ENCODE data around the gene CAPN15. TPM values are rescaled to one million over a fixed set of nuclear protein-coding genes. Genes with fewer than 3 reads are reported as not detected.

The CAPN15 gene
- total RNA-seq, 1 donor from 2014 or later: 9.9 TPM

DNA sequence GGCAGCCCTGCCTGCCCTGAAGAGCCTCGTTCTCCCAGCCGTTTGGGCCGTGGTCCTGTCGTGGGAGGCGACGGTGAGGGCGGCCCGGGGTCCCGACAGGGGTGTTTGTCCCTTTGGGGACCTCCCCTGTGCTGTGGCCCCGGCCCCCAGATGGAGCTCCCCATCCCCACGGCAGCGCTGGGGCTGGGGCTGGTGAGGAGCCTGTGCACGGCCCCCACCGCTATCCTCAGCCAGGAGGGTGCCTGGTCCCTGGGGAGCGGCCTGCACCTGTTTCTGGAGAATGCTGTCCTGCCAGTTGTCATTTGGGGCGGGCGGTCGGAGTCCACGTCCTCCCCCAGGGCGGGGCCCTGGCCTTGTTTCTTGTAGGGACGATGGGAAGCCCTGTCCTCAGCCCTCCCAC lies 6.6 kb downstream of the CAPN15 start:
- Histone ChIP-seq H3K9ac (ENCODE audit: low read depth in 1 of 3, low read length in 3 of 3) (peak overlapping the region; percentile 71 to 76 (median 73)), H3K4me3 (ENCODE audit: low read length in 3 of 3) (peak overlapping the region; percentile 40 to 65 (median 45)), H3K36me3 (ENCODE audit: control insufficient read depth in 3 of 3, insufficient read depth in 3 of 3, low read length in 3 of 3) (peaks cover 3 to 14% (median 4%) of the 10 kb centered on the region in 3 donors), H3K27ac (ENCODE audit: low read depth, low read length) (peak overlapping the region; percentile 95), H3K4me1 (ENCODE audit: control insufficient read depth in 3 of 3, insufficient read depth in 3 of 3, low read length in 3 of 3) (peaks cover 40 to 56% (median 50%) of the 10 kb centered on the region in 3 donors), H3K9me3 (ENCODE audit: control insufficient read depth in 3 of 3, low read length in 3 of 3) (no peaks in the 10 kb centered on the region), H3K27me3 (ENCODE audit: control insufficient read depth in 3 of 3, insufficient read depth in 3 of 3, low read length in 3 of 3) (no peaks in the 10 kb centered on the region)

DNA sequence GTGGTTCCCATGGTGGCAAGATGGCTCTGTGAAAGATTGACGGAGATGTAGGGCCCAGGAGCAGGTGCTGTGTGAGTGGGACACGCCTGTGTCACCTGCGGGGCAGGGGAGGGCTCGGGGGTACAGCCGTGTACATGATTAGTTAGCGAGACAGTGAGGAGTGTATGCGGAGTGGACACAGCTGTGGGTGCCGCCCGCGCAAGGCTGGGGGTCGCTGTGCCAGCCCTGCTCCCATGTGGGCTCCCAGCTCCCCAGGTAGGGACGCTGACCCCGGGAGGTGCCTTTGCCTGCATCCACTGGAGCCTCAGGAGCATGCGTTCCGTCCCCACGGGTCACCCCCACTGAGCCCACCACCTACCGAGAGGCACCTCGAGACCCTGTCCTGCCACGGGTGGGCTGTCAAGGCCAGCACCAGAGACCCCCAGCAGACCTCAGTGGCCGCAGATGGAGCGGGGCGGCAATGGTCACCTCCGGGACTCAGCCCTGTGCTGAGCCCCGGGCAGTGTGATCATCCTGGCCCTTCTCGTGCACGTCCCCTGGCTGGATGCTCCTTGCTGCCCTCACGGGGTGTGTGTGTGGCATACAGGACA lies 7.4 kb downstream of the CAPN15 start:
- H3K9ac ChIP-seq (ENCODE audit: low read depth in 1 of 3, low read length in 3 of 3): peak overlapping the region; percentile 71 to 76 (median 73)
- H3K27ac ChIP-seq (ENCODE audit: low read depth, low read length): peak overlapping the region; percentile 95
- peak overlapping the region; percentile 38 to 65 (median 63) for H3K4me3 ChIP-seq (ENCODE audit: low read length in 3 of 3)
- peaks cover 31 to 48% (median 42%) of the 10 kb centered on the region in 3 donors for H3K4me1 ChIP-seq (ENCODE audit: control insufficient read depth in 3 of 3, insufficient read depth in 3 of 3, low read length in 3 of 3)
- H3K36me3 ChIP-seq (ENCODE audit: control insufficient read depth in 3 of 3, insufficient read depth in 3 of 3, low read length in 3 of 3): peaks cover 2 to 11% (median 3%) of the 10 kb centered on the region in 3 donors
- no peaks in the 10 kb centered on the region for H3K9me3 ChIP-seq (ENCODE audit: control insufficient read depth in 3 of 3, low read length in 3 of 3)
- H3K27me3 ChIP-seq (ENCODE audit: control insufficient read depth in 3 of 3, insufficient read depth in 3 of 3, low read length in 3 of 3): no peaks in the 10 kb centered on the region

DNA sequence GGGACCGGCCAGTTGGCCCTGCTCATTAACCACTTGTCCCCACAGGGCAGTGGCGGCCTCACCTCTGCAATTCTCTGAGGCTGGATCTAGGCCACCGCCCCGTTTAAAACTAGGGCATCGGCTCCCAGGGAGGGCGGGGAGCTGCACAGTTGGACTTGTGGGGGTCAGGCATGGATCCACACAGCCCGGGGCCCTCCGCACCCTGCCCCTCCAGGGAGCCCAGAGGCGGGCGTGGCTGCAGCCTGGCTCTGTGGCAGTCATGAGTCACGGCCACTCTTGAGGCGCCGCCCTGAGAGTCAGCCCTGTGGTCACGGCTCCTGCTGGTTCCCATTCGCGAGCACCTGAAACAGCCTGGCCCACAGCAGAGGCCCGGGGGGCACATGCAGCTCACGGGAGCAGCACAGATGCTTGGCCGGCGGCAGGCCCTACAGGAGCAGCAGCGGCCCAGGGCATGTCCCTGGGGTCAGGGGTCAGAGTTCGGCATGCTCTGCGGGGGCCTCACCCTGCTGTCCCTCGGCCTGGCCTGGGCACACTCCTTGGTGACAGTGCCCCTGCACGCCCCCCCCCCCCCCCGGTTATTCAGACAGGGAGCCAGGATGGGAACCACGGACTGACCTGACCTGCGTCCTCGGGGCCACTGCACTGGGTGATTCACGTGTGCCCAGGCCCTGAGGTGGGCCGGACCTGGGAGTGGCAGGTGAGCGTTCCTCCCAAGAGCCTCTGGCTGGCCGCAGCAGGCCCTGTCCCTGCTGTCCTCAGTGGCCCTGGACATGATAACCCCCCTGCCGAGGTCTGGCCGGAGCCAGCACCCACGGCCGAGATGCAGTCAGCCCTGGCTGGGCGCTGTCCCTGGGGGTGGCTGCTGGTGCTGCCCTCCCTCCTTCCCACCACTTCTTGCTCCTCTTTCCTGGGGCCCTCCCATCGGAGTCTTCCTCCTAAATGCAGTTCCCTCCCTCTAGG lies 8.2 kb downstream of the CAPN15 start:
- Histone ChIP-seq H3K9me3 (ENCODE audit: control insufficient read depth in 3 of 3, low read length in 3 of 3) (no peaks in the 10 kb centered on the region), H3K4me1 (ENCODE audit: control insufficient read depth in 3 of 3, insufficient read depth in 3 of 3, low read length in 3 of 3) (peaks cover 34 to 45% (median 39%) of the 10 kb centered on the region in 3 donors), H3K27me3 (ENCODE audit: control insufficient read depth in 3 of 3, insufficient read depth in 3 of 3, low read length in 3 of 3) (no peaks in the 10 kb centered on the region), H3K4me3 (ENCODE audit: low read length in 3 of 3) (peak overlapping the region in 2 of 3 donors; percentile 29 to 65), H3K9ac (ENCODE audit: low read depth in 1 of 3, low read length in 3 of 3) (peak overlapping the region; percentile 40 to 76 (median 73)), H3K36me3 (ENCODE audit: control insufficient read depth in 3 of 3, insufficient read depth in 3 of 3, low read length in 3 of 3) (peaks cover 1 to 10% (median 3%) of the 10 kb centered on the region in 3 donors), H3K27ac (ENCODE audit: low read depth, low read length) (peak overlapping the region; percentile 95)

DNA sequence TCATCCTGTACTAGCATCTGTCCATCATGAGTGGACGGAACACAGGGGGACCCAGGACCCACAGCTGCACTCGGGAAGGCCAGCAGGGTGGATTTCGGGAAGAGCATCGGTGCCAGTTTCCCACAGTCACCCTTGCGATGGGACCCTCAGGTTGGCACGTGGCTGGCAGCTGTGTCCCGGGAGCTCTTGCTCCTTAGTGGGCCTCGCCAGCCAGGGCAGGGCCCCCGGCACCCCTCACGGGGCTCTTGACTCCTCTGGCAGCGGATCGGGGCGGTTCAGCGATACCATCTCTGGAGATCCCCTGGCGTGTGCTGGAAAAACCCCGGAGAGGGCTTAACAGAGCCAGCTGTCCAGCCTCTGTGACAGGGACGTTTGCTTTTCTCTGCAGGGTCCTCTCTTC lies 9.2 kb downstream of the CAPN15 start:
- peak overlapping the region; percentile 95 for H3K27ac ChIP-seq (ENCODE audit: low read depth, low read length)
- H3K4me1 ChIP-seq (ENCODE audit: control insufficient read depth in 3 of 3, insufficient read depth in 3 of 3, low read length in 3 of 3): peaks cover 38 to 49% (median 39%) of the 10 kb centered on the region in 3 donors

DNA sequence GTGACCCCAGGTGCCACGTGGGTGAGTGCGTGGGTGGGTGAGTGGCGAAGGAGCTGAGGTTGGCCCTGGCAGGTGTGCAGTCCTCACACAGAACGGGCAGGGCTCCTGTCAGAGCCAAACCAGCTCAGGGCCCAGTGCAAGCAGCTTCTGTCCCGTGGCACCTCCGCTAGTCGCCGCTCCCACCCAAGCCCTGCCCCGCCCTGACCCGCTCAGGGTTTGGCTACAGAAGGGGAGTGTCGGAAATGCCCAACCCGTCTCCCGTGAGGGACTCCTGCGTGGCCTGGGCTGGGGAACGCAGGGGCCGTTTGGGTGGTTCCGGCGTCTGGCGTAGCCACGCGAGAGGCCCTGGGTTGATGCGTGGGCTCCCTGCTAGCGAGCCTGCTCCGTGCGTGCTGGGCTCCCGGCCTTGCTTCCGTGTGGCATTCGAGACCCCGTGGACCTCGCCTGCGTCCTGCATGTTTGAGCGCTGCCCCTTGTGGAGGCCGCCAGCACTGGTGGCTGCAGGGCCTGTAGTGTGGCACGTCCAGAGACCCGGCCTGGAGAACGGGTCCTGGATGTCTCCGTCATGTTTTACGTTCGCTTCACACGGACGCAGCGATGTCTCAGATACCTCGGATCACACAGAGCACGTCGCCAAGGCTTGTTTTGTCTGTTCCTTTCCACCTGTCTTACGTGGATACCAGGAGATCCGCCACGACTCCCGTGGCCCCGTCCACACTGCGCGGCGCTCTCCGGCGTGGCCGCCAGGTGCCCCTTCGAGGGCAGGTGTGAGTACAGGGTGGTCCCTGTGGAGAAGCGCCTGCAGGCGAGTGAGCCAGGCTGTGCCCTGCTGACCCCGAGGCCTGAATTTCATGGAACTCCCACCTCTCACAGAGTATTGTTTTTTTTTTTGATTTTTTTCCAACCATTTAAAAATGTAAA lies 10.2 kb downstream of the CAPN15 start:
- no peaks in the 10 kb centered on the region for H3K27me3 ChIP-seq (ENCODE audit: control insufficient read depth in 3 of 3, insufficient read depth in 3 of 3, low read length in 3 of 3)
- H3K4me1 ChIP-seq (ENCODE audit: control insufficient read depth in 3 of 3, insufficient read depth in 3 of 3, low read length in 3 of 3): peaks cover 36 to 49% (median 38%) of the 10 kb centered on the region in 3 donors
- no peak overlapping the region for H3K4me3 ChIP-seq (ENCODE audit: low read length in 3 of 3)
- peak overlapping the region in 1 of 3 donors; percentile 33 for H3K9ac ChIP-seq (ENCODE audit: low read depth in 1 of 3, low read length in 3 of 3)
- no peaks in the 10 kb centered on the region for H3K9me3 ChIP-seq (ENCODE audit: control insufficient read depth in 3 of 3, low read length in 3 of 3)
- H3K36me3 ChIP-seq (ENCODE audit: control insufficient read depth in 3 of 3, insufficient read depth in 3 of 3, low read length in 3 of 3): peaks cover 3 to 10% (median 3%) of the 10 kb centered on the region in 3 donors
- peak overlapping the region; percentile 95 for H3K27ac ChIP-seq (ENCODE audit: low read depth, low read length)

More for the DNA sequence above, 9.2 kb downstream of the CAPN15 start:
- no peaks in the 10 kb centered on the region for H3K9me3 ChIP-seq (ENCODE audit: control insufficient read depth in 3 of 3, low read length in 3 of 3)
- peak overlapping the region in 1 of 3 donors; percentile 33 for H3K9ac ChIP-seq (ENCODE audit: low read depth in 1 of 3, low read length in 3 of 3)
- no peak overlapping the region for H3K4me3 ChIP-seq (ENCODE audit: low read length in 3 of 3)
- H3K36me3 ChIP-seq (ENCODE audit: control insufficient read depth in 3 of 3, insufficient read depth in 3 of 3, low read length in 3 of 3): peaks cover 3 to 10% (median 3%) of the 10 kb centered on the region in 3 donors
- H3K27me3 ChIP-seq (ENCODE audit: control insufficient read depth in 3 of 3, insufficient read depth in 3 of 3, low read length in 3 of 3): no peaks in the 10 kb centered on the region

DNA sequence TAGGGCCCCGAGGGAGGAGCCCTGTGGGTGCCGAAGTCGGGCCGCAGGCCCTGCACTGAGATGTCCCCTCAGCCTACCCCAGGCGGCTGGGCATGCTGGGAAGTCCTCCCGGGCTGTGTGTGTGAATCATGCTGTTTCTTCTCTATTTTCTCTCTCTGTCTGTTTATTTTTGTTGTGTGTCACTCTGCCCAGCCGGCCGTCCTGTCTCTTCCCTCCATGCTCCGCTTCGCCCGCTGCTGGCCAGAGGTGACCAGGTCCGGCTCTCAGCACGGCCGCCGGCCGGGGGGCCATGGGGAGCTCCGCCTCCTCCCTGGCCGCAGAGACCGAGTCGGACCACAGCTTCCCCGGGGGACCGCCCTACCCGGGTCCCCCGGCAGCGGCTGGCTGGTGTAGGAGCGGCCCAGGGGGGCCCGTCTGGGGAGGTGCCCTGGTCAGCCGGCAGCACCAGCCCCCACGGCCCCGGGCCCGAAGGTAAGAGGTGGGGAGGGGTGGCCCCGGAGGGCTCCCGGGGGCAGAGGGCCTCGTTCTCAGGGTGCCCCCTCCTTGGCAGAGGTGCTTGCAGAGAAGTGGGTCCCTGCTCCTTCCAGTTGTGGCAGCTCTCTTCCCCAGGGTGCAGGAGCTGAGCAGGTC lies 12.5 kb downstream of the CAPN15 start:
- peaks cover 17 to 29% (median 20%) of the 10 kb centered on the region in 3 donors for H3K4me1 ChIP-seq (ENCODE audit: control insufficient read depth in 3 of 3, insufficient read depth in 3 of 3, low read length in 3 of 3)
- no peaks in the 10 kb centered on the region for H3K27me3 ChIP-seq (ENCODE audit: control insufficient read depth in 3 of 3, insufficient read depth in 3 of 3, low read length in 3 of 3)
- H3K9me3 ChIP-seq (ENCODE audit: control insufficient read depth in 3 of 3, low read length in 3 of 3): no peaks in the 10 kb centered on the region
- H3K27ac ChIP-seq (ENCODE audit: low read depth, low read length): no peak overlapping the region
- H3K36me3 ChIP-seq (ENCODE audit: control insufficient read depth in 3 of 3, insufficient read depth in 3 of 3, low read length in 3 of 3): peaks cover 3 to 10% (median 3%) of the 10 kb centered on the region in 3 donors
- H3K4me3 ChIP-seq (ENCODE audit: low read length in 3 of 3): no peak overlapping the region
- no peak overlapping the region for H3K9ac ChIP-seq (ENCODE audit: low read depth in 1 of 3, low read length in 3 of 3)

DNA sequence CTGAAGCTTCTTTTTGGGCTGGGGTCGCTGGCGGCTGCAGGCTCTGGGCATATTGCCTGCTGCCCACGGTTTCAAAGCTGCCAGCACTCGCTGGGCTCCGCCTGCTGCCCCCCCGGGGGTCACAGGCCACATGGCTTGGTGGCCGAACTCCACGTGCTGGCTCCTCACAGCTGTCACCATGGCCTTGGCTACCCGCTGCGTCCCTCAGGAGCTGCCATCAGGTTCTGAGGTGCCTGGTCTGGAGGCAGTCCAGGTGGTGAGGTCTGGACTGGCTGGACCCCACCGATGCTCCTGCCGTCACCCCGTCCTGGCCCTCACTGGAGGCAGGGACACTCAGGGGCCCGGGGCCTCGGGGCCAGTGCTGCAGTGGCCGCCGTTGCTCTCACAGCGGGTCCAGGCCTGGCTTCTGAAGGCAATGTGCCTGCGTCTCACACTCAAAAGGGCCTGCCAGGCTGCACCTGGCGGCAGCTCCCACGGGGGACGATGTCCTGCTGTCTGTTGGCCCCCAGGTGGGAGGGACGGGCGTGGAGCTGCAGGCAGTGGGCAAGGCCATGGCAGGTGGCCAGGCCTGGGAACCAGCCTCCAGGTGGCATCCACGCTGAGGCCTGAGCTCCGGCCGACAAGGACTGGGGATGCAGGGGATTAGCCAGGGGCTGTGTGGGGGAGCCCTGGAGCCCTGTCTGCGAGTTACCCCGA lies 13.3 kb downstream of the CAPN15 start:
- Histone ChIP-seq H3K27me3 (ENCODE audit: control insufficient read depth in 3 of 3, insufficient read depth in 3 of 3, low read length in 3 of 3) (no peaks in the 10 kb centered on the region), H3K4me3 (ENCODE audit: low read length in 3 of 3) (no peak overlapping the region), H3K4me1 (ENCODE audit: control insufficient read depth in 3 of 3, insufficient read depth in 3 of 3, low read length in 3 of 3) (peaks cover 9 to 21% (median 12%) of the 10 kb centered on the region in 3 donors), H3K27ac (ENCODE audit: low read depth, low read length) (no peak overlapping the region), H3K9me3 (ENCODE audit: control insufficient read depth in 3 of 3, low read length in 3 of 3) (no peaks in the 10 kb centered on the region), H3K9ac (ENCODE audit: low read depth in 1 of 3, low read length in 3 of 3) (peak overlapping the region in 1 of 3 donors; percentile 16), H3K36me3 (ENCODE audit: control insufficient read depth in 3 of 3, insufficient read depth in 3 of 3, low read length in 3 of 3) (peaks cover 3 to 10% (median 3%) of the 10 kb centered on the region in 3 donors)

DNA sequence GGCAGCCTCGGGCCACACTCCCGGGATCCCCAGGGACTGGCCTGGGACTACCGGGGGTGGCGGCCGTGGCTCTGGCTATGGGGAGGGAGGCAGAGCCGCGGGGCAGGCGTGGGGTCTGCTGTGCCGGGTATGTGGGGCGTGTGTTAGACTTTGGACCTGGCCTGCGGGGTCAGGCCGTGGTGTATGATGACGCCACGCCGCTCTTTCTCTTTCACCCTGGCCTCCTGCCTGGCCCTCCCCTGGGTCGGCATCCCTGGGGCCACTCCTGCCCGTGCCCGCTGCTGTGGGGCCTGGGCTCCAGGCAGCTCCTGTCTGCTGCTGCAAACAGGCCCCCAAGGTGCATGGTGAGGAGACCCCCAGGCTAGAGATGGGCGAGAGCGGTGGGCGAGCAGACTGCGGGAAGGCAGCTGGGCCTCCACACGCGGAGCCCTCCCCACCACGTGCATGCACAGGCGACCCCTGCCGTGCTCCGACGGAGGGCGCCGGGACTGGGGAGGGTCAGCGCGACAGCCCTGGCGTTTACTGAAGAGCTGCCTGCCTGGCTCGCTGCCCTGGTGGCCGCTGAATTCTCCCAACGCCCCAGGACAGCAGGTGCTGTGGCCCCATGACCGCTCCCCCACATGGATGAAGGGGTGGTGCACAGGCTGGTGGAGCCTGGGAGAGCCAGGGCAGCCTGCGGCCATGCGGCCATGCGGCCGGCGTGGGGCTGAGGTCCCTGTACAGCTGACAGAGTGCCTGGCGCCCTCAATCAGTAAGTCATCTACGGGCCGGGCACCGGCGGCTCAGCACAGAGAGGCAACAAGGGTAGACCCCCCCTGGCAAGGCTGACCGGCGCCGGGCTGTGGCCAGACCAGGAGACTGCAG lies 16.0 kb downstream of the CAPN15 start:
- H3K36me3 ChIP-seq (ENCODE audit: control insufficient read depth in 3 of 3, insufficient read depth in 3 of 3, low read length in 3 of 3): peaks cover 0 to 3% (median 2%) of the 10 kb centered on the region in 3 donors
- no peak overlapping the region for H3K9ac ChIP-seq (ENCODE audit: low read depth in 1 of 3, low read length in 3 of 3)
- no peaks in the 10 kb centered on the region for H3K27me3 ChIP-seq (ENCODE audit: control insufficient read depth in 3 of 3, insufficient read depth in 3 of 3, low read length in 3 of 3)
- H3K9me3 ChIP-seq (ENCODE audit: control insufficient read depth in 3 of 3, low read length in 3 of 3): no peaks in the 10 kb centered on the region
- peaks cover 3 to 8% (median 6%) of the 10 kb centered on the region in 3 donors for H3K4me1 ChIP-seq (ENCODE audit: control insufficient read depth in 3 of 3, insufficient read depth in 3 of 3, low read length in 3 of 3)
- no peak overlapping the region for H3K27ac ChIP-seq (ENCODE audit: low read depth, low read length)
- no peak overlapping the region for H3K4me3 ChIP-seq (ENCODE audit: low read length in 3 of 3)

All from skeletal muscle tissue (tissue), 4 donors.